Gastroesophageal sphincter (tissue), 3 donors: ENCODE data around the gene B4GALT6.

Experiments used
- CTCF ChIP-seq, 4 experiments: fragments of 200-600 bp in 2 of 4; fragments of 450-650 bp in 2 of 4; sonication (generic) in 1 of 4; IDR thresholded peaks; one replicate each; pipeline ENCODE4 v1.5.1; 2017 to 2019; ENCODE audit warnings: antibody characterized with exemption in 4 of 4, mild to moderate bottlenecking in 2 of 4, moderate library complexity in 2 of 4
- POLR2AphosphoS5 ChIP-seq: sonication (generic); formaldehyde crosslinking; IDR thresholded peaks from one replicate; pipeline ENCODE4 v1.6.1; 2017; ENCODE audit warnings: antibody characterized with exemption

DNA sequence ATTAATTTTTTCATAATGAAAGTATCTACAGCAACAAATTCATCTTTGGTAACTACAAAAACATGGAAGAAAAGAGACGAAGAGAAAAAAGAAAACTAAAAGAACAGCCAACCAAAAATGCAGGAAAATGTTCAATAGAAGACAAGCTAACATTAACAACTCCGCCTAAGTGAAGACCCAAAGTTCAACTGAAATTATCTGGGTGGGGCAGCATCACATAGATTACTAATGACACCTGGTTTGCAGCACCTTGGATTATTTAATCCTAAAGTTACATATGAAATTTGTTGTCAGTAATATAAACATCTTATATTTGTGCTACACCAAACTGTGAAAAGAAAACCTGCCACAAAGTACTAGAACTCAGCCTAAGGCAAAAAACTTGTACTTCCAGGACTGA, 14.8 kb downstream of the B4GALT6 start:
- no peak for TF ChIP-seq POLR2AphosphoS5
- TF ChIP-seq CTCF (IDR thresholded peaks at IDR 0.05), result no peak
